NCI-H82 (cell line): ENCODE measurements around the gene LLGL2.
"Not testable (repeated sequence)": the region's sequence is repeated elsewhere in the genome, so short reads cannot be mapped to it uniquely, and the experiment has no call there.

Source experiments
- DNase-seq: peaks from one replicate; lab custom pipeline; 2025; lab: John Stamatoyannopoulos, UW

Gene LLGL2

DNA sequence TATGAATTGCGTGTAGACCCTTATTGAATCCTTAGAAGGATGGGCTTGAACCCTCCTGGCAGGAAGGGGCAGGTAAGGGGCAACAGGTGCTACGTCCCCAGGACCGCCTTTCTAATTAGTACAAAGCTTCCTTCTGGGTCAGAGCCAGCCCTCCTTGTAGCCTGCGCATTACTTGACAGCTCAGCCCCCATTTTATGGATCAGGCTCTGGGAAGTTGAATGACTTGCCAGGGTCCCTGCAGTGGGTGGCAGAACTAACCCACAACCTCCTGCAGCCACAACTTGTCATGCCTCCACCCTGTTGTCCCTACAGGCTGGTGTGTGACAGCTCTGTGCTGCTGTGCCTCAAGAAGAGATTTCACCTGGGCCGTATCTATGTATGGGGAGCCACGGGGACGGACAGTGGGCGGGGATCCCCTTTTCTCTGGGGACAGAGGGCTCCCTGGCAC is 64.8 kb downstream of the LLGL2 start:
- no peak for DNase-seq

- no peak for DNase-seq
Measured at GRCh38 chr17:75590849-75591721, 65.6 kb downstream of the LLGL2 start.

DNA sequence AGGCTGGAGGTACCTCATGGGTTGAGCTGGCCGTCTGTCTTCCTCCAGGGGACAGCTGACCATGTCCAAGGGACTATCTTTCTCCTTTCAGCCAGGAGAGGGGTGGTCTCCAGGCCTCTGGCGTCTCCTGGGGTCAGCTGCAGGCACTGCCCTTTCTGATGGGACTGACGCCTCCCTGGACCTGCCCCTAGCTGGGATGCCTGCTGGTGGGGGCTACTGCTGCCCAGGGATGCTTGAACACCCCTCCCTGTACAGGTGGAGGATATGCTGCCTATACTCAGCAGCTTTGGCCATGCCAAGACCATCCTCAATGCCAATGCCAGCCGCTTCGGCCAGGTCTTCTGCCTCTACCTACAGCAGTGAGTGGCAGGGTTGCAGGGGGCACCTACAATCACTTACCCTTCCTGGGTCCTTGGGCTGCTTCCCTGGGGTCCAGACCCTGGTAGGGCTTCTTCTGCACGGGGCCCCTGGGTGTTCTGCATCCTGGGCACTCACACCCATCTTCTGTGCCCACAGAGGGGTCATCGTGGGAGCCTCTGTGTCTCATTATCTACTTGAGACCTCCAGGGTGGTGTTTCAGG is 66.3 kb downstream of the LLGL2 start:
- DNase-seq: no peak

DNA sequence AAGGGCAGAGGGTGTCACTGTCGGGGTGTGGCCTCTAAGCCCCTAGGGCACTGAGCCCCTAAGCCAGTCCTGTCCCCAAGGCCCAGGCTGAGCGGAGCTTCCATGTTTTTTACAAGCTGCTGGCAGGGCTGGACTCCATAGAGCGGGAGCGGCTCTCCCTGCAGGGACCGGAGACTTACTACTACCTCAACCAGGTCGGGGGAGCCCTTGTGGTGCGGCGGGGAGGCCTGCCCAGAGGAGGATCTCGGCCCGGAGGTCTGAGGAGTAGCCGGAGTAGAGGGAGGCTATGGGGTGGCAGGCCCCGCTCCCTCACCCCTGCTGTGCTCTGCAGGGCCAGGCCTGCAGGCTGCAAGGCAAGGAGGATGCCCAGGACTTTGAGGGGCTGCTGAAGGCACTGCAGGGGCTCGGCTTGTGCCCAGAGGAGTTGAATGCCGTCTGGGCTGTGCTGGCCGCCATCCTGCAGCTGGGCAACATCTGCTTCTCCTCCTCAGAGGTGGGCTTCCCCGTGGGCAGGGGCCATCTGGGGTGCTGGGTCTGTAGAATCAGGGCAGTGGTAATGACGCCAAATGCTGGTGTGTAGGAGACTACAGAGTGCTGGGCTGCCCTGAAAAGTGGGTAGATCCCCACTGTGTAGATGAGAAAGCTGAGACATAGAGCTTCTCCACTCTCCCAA is 67.0 kb downstream of the LLGL2 start:
- DNase-seq: no peak

DNA sequence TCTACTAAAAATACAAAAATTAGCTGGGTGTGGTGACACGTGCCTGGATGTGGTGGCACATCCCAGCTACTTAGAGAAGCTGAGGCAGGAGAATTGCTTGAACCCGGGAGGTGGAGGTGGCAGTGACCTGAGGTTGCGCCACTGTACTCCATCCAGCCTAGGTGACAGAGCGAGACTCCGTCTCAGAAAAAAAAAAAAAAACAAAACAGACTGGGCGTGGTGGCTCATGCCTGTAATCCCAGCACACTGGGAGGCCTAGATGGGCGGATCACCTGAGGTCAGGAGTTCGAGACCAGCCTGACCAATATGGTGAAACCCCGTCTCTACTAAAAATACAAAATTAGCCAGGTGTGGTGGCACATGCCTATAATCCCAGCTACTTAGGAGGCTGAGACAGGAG is 67.9 kb downstream of the LLGL2 start:
- DNase-seq: not testable (repeated sequence)

DNA sequence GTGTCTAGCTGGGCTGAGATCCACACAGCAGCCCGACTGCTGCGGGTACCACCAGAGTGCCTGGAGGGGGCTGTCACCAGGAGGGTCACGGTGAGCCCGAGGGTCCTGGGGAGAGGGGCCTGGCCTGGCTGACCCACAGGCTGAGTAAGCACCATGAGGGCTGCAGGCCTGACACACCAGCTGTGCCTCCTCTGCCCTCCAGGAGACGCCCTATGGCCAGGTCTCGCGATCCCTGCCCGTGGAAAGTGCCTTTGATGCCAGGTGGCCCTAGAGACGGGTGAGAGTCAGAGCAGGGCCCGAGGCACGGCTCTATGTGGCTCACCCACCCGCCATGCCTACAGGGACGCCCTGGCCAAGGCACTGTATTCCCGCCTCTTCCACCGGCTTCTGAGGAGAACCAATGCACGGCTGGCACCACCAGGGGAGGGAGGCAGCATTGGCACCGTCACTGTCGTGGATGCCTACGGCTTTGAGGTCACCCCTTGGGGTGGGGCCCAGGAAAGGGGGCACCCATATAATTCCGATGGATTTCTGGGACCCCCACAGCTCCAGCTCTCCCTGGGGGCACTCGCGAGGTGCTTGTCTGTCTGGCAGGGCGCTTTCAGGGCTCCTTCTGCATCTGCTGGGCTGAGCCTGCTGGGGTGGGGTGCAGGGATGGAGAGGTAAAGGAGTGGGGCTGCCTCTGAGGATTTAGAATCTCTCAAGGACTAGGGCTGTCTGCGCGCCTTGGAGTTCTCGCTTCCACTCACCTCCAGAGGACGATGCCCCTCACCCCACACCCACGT is 69.2 kb downstream of the LLGL2 start:
- DNase-seq: no peak

GRCh38 chr17:75595284-75595919 is 69.9 kb downstream of the LLGL2 start:
- DNase-seq: no peak

DNA sequence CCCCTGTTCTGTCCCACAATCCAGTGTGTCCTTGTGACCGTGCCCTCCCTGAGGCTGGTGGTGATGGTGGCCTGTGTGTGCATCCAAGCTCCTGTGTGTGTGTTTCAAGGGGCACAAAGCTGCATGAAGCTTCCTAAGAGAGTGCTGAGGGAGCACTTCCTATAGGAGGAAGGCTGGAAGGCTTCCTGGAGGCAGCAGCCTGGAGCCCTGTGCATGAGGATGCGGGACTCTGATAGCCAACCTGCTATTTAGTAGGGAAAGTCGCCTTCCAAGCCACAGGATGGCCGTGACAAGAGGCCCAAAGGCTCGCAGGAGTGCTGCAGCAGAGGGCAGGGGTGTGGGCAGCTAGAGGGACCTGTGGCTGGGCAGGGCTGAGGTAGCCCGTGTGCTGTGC is 70.4 kb downstream of the LLGL2 start:
- no peak for DNase-seq

GRCh38 chr17:75596320-75597087 is 71.0 kb downstream of the LLGL2 start:
- no peak for DNase-seq

DNA sequence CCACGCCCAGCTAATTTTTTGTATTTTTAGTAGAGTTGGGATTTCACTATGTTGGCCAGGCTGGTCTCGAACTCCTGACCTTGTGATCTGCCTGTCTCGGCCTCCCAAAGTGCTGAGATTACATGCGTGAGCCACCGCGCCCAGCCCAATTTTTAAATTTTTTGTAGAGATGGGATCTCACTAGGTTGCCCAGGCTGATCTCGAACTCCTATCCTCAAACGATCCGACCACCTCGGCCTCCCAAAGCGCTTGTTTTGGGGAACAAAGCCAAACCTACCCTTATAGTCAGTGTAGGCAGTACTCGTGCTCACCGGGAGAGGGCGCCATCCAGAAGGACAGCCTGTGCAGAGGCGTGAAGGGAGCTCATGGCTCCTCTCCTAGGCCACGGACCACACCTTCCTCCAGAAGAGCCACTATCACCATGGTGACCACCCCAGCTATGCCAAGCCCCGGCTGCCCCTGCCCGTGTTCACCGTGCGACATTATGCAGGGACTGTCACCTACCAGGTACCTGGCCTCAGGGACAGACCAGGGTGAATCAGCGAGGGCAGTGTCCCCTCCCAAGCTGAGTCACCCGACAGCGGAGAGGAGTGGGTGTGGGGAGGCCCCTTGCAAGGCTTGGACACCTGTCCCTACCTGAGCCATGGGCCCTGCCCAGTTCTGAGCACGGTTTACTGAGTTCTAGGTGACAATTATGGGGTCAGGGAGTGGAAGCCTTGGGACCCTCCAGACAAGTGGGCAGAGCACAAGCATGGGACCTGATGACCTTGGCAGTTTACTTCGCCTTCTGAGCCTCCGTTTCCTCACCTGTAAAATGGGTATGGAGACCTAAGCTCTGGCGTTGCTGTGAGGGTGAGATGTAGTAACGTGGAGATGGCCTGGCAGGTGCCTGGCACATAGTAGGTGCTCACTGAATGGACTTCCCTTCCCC is 75.8 kb downstream of the LLGL2 start:
- DNase-seq: peak; percentile 78

- no peak for DNase-seq
Measured at GRCh38 chr17:75602644-75603043, 77.1 kb downstream of the LLGL2 start.

- no peak for DNase-seq
Measured at GRCh38 chr17:75603123-75603522, 77.6 kb downstream of the LLGL2 start.

DNA sequence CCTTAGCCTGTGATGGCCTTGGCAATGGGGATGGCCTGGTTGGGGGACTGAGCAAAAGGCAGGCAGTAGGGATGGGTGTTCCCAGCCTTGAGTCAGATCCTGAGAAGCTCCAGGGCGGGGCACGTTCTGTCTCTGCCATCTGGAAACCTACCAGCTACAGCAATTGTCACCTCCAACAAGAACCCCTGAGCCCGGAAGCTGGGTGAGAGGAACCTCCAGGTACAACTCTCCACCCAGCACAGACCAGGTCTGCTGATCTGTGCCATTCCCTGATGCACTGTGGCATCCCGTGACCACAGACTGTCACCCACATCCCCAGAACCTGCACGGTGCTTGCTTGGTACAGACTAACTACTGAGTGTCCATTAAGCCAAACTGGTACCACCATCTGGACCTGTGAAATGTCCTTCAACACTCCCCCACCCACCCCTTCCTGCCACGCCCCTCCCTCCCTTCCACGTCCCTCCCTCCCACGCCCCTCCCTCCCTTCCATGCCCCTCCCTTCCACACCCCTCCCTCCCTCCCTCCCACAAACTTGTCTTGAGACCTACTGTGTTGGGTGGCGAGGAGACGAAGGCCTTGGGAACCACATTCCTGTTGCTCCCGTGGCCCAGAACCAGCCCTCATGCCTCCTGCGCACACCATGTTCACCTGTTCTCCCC is 78.7 kb downstream of the LLGL2 start:
- no peak for DNase-seq

- DNase-seq: no peak
Measured at GRCh38 chr17:75605790-75606189, 80.3 kb downstream of the LLGL2 start.

DNA sequence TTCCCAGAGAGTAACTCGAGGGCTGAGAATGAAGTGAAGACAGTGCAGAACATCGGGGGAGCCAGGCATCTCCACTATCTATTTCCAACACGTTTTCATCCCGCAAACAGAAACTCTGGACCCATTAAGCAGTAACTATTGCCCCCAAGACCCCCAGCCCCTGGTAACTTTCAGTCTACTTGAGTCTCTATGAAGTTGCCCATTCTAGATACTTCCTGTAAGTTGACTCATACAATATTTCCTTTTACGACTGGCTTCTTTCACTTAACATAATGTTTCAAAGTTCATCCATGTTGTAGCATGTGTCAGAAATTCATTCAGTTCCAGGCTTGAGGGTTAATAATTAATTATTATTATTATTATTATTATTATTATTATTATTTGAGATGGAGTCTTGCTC is 81.6 kb downstream of the LLGL2 start:
- no peak for DNase-seq

- DNase-seq: no peak
Measured at GRCh38 chr17:75610103-75610984, 84.8 kb downstream of the LLGL2 start.

GRCh38 chr17:75611851-75612429 is 86.4 kb downstream of the LLGL2 start:
- no peak for DNase-seq
